ENCODE data around the gene VSIG10.

DNA sequence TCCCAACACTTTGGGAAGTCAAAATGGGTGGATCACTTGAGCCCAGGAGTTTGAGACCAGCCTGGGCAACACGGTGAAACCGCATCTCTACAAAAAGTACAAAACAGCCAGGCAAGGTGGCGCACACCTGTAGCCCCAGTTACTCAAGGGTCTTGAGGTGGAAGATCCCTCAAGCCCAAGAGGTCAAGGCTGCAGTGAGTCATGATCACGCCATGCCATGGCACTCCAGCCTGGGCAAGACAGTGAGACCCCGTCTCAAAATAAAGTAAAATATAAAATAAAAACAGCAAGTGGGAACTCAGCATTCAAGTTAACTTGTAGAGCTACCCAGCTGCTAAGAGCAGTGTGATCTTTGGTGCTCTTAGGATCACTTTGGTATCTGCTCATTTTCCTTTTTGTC is 74.6 kb downstream of the VSIG10 start:
- no peak for TF ChIP-seq POLR2A (IDR thresholded peaks at IDR 0.05)
- TF ChIP-seq, protein P1, sequence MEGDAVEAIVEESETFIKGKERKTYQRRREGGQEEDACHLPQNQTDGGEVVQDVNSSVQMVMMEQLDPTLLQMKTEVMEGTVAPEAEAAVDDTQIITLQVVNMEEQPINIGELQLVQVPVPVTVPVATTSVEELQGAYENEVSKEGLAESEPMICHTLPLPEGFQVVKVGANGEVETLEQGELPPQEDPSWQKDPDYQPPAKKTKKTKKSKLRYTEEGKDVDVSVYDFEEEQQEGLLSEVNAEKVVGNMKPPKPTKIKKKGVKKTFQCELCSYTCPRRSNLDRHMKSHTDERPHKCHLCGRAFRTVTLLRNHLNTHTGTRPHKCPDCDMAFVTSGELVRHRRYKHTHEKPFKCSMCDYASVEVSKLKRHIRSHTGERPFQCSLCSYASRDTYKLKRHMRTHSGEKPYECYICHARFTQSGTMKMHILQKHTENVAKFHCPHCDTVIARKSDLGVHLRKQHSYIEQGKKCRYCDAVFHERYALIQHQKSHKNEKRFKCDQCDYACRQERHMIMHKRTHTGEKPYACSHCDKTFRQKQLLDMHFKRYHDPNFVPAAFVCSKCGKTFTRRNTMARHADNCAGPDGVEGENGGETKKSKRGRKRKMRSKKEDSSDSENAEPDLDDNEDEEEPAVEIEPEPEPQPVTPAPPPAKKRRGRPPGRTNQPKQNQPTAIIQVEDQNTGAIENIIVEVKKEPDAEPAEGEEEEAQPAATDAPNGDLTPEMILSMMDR (IDR thresholded peaks at IDR 0.05) = no peak

Data from right lobe of liver (tissue), 4 donors.